ES-I3 (cell line): Measurements from ENCODE around the gene DCP2.

Experiments used
- H3K36me3 ChIP-seq: 2 replicates; pipeline ENCODE4 v1.6.1; 2013; ENCODE audit warnings: mild to moderate bottlenecking, low read length, control low read depth, moderate library complexity; ENCODE audit not compliant: insufficient read depth
- H3K4me1 ChIP-seq: 2 replicates; pipeline ENCODE4 v1.6.1; 2013; ENCODE audit warnings: mild to moderate bottlenecking, control low read depth, low read length; ENCODE audit not compliant: insufficient read depth
- H3K9ac ChIP-seq: 2 replicates; pipeline ENCODE4 v1.6.1; 2013; ENCODE audit warnings: low read depth, mild to moderate bottlenecking, low read length, moderate library complexity
- H3K9me3 ChIP-seq: 2 replicates; pipeline ENCODE4 v1.6.1; 2013; ENCODE audit warnings: mild to moderate bottlenecking, low read length, moderate library complexity; ENCODE audit not compliant: control insufficient read depth, insufficient read depth

Gene DCP2

DNA sequence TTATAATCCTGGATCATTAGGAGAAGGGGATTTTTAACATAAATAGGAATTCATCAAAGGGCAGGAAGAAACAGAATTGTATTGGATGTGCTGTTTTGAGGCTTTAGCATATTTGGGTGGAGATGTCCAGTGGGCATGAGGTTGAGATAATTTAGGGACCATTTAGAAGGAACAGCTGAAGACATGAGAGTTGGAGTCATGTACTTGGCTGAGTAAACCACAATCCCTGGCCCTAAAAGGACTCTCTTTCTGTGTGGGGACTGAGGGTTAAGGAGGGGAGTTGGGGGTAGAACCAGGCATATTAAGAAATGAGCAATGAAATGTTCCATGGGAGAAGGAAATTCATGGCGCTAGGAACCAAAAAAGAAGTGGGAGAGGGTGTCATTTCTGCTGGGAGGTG lies 61.5 kb downstream of the DCP2 start:
- Histone ChIP-seq H3K9me3 (no peaks in the 10 kb centered on the region), H3K36me3 (no peaks in the 10 kb centered on the region), H3K4me1 (peaks cover 7% of the 10 kb centered on the region), H3K9ac (no peak overlapping the region)

DNA sequence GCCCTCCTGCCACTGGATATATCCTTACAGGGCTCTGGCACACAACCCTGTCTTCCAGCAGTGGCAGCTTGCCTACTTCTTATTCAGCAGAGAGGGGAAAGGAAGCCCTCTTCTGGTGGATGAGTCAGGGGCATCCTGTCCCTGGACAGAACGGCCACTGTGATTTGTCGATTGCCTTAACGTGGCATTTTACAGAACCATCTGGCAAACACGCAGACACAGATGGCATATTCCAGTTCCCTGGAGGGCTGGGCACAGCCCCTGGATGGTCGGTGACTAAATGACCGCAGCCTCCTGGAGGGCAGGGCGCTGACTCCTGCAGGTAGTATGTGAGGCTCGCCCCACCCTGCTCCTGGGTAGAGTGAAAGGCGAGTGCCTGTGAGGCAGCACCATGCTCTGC lies 62.1 kb downstream of the DCP2 start:
- no peaks in the 10 kb centered on the region for H3K9me3 ChIP-seq
- H3K36me3 ChIP-seq, result no peaks in the 10 kb centered on the region
- peaks cover 7% of the 10 kb centered on the region for H3K4me1 ChIP-seq
- H3K9ac ChIP-seq, result no peak overlapping the region

DNA sequence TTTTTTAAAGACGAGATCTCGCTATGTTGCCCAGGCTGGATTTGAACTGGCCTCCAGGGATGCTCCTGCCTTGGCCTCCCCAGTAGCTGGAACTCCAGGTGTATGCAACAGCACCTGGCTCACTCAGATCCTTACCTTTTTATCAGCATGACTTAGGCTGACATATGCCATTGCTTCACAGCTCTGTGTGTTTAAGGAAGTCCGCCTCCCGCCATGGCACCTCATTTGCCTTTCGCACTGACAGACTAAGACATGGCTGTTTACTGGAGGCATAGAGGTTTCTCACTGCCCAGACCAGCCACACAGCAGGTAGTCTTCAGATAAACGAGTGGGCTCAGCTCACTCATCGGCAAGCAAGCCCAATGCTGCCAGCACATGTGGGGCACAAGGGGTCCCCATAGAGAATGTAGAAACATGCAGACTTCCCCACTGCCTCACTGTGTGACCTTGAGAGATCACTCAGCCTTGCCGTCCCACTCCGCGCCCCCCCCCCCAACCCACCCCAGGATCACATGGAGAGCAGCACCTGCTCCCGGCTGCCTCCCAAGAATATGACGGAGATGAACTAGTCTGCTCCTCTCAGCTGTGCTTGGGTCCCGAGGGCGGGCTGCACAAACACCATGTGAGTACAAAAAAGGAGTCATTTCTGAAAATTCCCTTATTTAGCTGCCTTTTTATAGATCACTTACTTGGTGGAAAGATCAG lies 62.8 kb downstream of the DCP2 start:
- peaks cover 3% of the 10 kb centered on the region for H3K4me1 ChIP-seq
- no peak overlapping the region for H3K9ac ChIP-seq
- H3K36me3 ChIP-seq, result no peaks in the 10 kb centered on the region
- no peaks in the 10 kb centered on the region for H3K9me3 ChIP-seq

DNA sequence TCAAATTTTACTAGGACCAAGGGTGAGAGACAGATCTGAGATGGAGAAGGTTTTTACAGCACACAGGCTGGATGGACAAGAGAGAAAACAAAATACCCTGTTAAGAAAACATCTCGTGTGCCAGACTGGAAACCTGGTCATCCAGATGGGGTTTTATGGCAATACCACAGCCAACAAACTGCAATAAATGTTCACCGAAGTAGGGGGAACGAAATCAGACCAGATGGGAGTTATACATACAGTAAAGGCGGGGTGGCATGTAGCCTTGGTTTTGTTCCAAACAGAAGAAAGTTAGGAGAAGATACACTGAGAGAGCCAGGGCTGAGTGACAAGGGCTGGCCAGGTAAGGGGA lies 63.3 kb downstream of the DCP2 start:
- no peaks in the 10 kb centered on the region; the same call in 1 of the 2 replicates for H3K4me1 ChIP-seq
- no peak overlapping the region for H3K9ac ChIP-seq
- no peaks in the 10 kb centered on the region for H3K9me3 ChIP-seq
- H3K36me3 ChIP-seq, result no peaks in the 10 kb centered on the region

DNA sequence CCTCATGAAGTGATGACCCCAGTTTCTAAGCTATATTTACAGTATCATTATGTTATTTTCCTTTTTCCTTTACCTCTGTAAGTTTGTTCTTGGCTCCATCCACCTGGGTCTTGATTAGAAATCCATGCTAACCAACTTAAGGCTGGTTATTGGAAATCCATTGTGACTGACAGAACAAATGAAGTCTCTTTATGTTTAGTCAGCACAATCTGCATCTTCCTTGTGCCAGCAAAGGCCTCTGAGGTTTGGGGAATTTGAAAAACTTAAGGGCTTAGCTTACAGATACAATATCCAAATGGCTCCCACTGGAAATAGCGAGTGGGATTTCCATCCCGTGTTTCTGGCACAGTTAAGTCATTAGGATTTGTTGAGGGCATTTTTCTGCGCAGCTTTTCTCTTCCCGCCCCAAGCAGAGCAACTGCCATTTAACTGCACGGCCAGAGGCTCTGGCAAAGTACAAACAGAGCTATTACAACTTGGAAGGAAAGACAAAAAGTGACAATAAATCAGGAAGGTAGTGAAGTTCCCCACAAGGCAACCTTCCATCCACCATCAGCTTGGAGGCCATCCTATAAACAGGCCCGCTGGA lies 64.2 kb downstream of the DCP2 start:
- H3K9ac ChIP-seq, result no peak overlapping the region
- no peaks in the 10 kb centered on the region for H3K9me3 ChIP-seq
- H3K4me1 ChIP-seq, result no peaks in the 10 kb centered on the region; the same call in 1 of the 2 replicates
- H3K36me3 ChIP-seq, result no peaks in the 10 kb centered on the region

DNA sequence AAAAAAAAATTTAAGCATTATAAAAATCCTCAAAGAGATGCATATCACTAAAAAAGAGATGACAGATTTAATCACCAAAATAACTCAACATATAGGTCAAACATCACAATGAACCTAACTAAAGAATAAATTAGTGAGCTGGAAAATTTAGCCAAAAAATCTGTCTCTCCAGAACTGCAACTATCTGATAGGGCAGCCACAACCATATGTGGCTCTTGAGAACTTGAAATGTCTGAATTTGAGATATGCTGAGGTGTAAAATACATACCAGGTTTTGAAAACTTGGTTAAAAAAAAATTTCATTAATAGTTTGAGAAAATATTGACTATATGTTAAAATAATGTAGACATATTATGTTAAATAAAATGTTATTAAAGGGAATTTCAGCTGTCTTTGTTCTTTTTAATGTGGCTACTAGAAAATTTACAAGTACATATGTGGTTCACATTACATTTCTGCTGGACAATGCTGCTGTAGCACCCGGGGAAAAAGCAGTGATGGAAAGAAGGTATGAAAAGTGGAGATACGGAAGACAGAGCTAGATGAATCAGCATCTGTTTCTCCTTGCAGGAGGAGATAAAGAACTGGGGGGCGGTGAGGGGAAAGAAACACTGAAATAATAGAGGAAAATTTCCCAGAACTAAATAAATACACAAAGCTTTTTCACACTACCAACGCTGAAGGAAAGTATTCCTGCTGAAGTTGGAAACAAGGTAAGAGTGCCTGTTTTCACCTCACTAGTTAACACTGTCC lies 66.1 kb downstream of the DCP2 start:
- H3K4me1 ChIP-seq, result no peaks in the 10 kb centered on the region; the same call in 1 of the 2 replicates
- no peak overlapping the region for H3K9ac ChIP-seq
- no peaks in the 10 kb centered on the region for H3K36me3 ChIP-seq
- no peaks in the 10 kb centered on the region for H3K9me3 ChIP-seq

DNA sequence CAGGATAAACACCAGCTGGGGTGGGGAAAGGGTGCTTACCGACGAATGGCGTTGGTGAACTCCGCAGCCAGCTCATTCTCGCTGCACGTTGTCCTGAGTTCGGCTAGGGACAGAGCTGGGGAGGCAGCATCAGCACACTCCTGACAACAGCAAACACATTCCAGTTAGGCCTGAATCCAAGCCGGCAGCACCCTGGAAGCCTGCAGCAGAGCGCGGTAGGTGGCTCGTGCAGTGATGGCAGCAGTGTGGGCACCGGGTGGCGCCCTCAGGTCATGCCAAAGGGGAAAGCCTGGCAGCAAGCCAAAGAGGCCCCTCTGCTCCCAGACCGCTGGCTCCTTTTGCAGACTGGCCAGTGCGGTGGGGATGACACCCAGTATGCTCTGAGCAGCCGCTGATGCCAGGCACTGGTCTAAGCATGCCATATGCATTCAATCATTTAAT lies 66.9 kb downstream of the DCP2 start:
- Histone ChIP-seq H3K9me3 (no peaks in the 10 kb centered on the region), H3K9ac (no peak overlapping the region), H3K4me1 (no peaks in the 10 kb centered on the region; the same call in 1 of the 2 replicates), H3K36me3 (no peaks in the 10 kb centered on the region)

DNA sequence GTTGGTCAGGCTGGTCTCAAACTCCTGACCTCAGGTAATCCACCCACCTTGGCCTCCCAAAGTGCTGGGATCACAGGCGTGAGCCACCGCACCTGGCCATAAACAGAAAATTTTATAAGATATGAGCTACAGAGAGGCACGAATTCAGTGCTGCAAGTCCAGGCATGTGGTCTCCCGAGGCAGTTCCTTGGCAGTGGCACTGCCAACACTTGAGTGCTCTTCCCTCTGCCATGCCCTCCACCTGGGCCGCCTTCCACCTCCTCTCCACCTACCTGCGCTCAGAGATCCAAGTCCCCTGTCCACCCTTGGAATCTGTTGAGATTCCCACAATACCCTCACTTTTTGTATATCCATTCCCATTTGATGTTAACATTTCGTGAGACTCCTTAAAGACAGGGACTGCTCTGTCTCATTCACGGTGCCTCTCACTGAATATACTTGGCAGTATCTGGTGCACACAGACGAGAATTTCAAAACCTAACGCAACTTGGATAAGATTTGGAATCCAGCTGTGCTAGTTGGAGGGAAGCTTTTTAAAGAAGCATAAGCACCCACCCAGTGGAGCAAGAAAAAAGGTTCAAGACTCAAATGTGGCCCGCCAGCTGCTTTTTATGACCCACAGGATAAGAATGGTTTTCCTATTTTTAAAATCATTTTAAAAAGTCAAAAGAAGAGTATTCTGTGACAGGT lies 68.3 kb downstream of the DCP2 start:
- H3K9me3 ChIP-seq, result no peaks in the 10 kb centered on the region
- H3K36me3 ChIP-seq, result no peaks in the 10 kb centered on the region; the same call in 1 of the 2 replicates
- H3K9ac ChIP-seq, result no peak overlapping the region
- H3K4me1 ChIP-seq, result no peaks in the 10 kb centered on the region

DNA sequence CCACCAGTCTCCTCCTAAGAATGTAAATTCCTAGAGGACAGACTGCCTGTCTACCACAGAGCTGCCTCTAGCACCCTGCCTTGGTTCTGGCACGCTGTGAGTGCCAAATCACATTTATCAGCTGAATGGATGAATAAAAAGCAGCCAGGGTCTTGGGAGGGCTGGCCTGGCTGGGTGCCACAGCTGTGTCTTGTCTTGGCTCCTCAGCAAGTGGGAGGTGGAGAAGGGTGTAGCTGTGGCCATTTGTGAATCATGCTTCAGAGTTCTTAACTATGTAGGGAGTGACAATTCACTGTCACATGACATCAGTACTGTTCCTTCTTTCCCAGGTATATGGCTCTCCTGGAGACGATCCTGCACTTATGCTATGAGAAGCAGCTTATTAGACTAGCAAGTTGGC lies 70.6 kb downstream of the DCP2 start:
- Histone ChIP-seq H3K4me1 (no peaks in the 10 kb centered on the region), H3K36me3 (no peaks in the 10 kb centered on the region; the same call in 1 of the 2 replicates), H3K9ac (no peak overlapping the region), H3K9me3 (no peaks in the 10 kb centered on the region)

DNA sequence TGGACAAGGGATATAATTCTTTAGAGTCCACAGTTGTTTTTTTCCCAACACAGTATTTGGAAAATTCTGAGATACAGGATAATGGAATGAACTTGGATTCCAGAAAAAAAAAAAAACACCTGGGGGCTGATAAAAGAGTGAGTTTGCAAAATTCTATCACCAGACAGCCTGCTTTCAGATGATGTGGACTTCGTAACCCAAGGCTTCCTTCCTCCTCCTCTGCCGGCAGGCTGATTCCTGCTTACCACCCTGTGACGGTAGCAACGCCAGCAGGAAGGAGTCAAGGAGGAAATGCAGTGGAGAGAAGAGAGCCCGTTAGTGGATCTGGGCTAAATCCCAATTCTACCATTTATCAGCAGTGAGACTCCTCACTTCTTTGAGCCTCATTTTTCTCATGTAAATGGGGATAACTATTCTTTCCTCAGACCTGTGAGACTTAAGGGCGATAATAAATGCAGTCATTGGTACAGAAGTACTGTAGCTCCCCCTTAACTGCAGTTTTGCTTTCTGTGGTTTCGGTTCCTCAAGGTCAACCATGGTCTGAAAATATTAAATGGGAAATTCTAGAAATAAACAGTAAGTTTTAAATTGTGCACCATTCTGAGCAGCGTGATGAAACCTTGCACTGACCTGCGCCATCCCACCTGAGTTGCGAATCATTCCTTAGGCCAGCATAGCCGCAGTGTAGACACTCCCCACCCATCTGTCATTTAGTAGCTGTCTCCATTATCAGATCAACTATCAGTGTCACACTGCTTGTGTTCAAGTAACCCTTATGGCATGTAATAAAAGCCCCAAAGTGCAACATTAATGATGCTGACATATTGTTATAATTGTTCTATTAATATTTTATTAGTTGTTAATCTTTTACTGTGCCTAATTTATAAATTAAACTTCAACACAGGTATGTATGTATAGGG lies 71.4 kb downstream of the DCP2 start:
- H3K36me3 ChIP-seq, result no peaks in the 10 kb centered on the region; the same call in 1 of the 2 replicates
- H3K4me1 ChIP-seq, result peaks cover 5% of the 10 kb centered on the region; the same call in 1 of the 2 replicates
- no peak overlapping the region for H3K9ac ChIP-seq
- H3K9me3 ChIP-seq, result no peaks in the 10 kb centered on the region

DNA sequence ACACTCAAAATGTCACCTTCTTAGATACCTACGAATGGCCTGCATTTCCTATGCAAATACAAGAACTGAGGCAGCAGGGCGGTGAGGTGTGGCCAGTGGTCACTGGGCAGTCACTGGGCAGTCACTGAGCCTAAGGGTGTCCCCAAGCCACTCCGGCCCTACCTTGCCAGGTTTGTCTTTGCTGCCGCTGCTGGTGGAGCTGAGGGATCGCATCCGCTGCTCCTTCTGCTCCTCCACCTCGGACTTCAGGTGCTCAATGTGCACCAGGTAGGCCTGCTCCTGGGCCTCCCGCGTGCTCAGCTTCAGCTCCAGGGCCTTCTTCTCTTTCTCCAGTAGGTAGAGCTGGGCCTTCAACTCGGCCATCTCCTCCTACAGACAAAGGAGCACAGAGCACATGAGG lies 72.3 kb downstream of the DCP2 start:
- Histone ChIP-seq H3K36me3 (no peaks in the 10 kb centered on the region; the same call in 1 of the 2 replicates), H3K9ac (no peak overlapping the region), H3K4me1 (peaks cover 5% of the 10 kb centered on the region; the same call in 1 of the 2 replicates), H3K9me3 (no peaks in the 10 kb centered on the region)

DNA sequence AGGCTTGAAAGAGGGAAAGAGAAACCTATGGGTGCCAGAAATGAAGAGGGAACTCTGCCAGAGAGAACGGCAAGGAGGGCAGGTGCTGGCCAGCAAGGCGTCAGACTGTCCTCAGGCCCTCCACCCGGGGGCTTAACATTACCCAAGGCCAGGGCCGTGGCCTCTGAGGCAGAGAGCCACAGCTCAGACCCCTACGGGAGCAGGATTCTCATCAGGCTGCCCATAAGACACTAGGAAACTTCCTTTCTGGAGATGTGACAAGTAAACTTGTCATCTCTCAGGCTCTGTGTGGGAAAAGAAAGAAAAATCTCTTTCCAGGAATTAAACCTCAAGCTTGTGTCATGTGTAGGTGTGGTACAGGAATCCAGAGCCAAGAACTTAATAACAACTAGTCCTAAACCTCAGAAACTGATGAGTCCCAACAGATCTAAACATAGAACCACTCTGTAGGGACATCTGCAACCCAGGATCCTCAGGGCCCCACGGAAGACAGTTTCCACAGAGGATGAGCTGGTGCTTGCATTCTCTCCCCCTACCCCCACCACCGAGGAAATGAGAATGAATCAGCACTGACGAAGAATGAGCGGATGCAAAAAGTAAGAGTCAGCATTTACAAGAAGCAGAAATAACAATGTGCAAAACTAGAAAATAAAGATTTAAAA lies 74.3 kb downstream of the DCP2 start:
- Histone ChIP-seq H3K4me1 (peaks cover 5% of the 10 kb centered on the region; the same call in 1 of the 2 replicates), H3K9ac (no peak overlapping the region), H3K9me3 (no peaks in the 10 kb centered on the region), H3K36me3 (no peaks in the 10 kb centered on the region; the same call in 1 of the 2 replicates)
